Loucy (cell line): Measurements from ENCODE around the gene ERGIC3.

Experiments
- H2AFZ ChIP-seq: fragments of 200-600 bp; sonication (generic); 2 replicates; pipeline ENCODE4 v1.6.0; 2016; ENCODE audit warnings: antibody characterized with exemption, mild to moderate bottlenecking, low read length, moderate library complexity
- H3F3A ChIP-seq: fragments of 200-600 bp; 2 replicates; pipeline ENCODE4 v1.6.0; 2016; ENCODE audit warnings: antibody characterized with exemption, low read depth, mild to moderate bottlenecking
- H3K27me3 ChIP-seq: fragments of 200-600 bp; sonication (generic); 2 replicates; pipeline ENCODE4 v1.6.1; 2014; ENCODE audit warnings: low read length, mild to moderate bottlenecking; ENCODE audit not compliant: insufficient read depth, poor library complexity, severe bottlenecking
- H3K36me3 ChIP-seq: fragments of 200-600 bp; sonication (generic); 2 replicates; pipeline ENCODE4 v1.6.1; 2016; ENCODE audit warnings: low read length; ENCODE audit not compliant: insufficient read depth
- H3K4me1 ChIP-seq: fragments of 200-600 bp; sonication (generic); 2 replicates; pipeline ENCODE4 v1.5.1; 2014; ENCODE audit warnings: low read length, mild to moderate bottlenecking; ENCODE audit not compliant: insufficient read depth, poor library complexity, severe bottlenecking
- H3K4me2 ChIP-seq: fragments of 200-600 bp; sonication (generic); 2 replicates; pipeline ENCODE4 v1.6.0; 2014; ENCODE audit warnings: antibody characterized with exemption, low read length, low read depth, mild to moderate bottlenecking; ENCODE audit not compliant: poor library complexity, severe bottlenecking
- H3K4me3 ChIP-seq: fragments of 200-600 bp; sonication (generic); 2 replicates; pipeline ENCODE4 v1.5.1; 2014; ENCODE audit warnings: low read length, mild to moderate bottlenecking, mixed read lengths; ENCODE audit not compliant: poor library complexity, severe bottlenecking
- H3K79me2 ChIP-seq: fragments of 200-600 bp; sonication (generic); 2 replicates; pipeline ENCODE4 v1.6.1; 2014; ENCODE audit warnings: low read length; ENCODE audit not compliant: insufficient read depth
- H3K9ac ChIP-seq: fragments of 200-600 bp; sonication (generic); 2 replicates; pipeline ENCODE4 v1.6.0; 2014; ENCODE audit warnings: mild to moderate bottlenecking, low read depth, low read length, moderate library complexity; ENCODE audit not compliant: poor library complexity, severe bottlenecking
- H3K9me2 ChIP-seq: fragments of 200-600 bp; sonication (generic); replicated peaks from 2 replicates; pipeline ENCODE4 v1.6.1; 2016; ENCODE audit warnings: low read depth, low read length, mixed read lengths
- H3K9me3 ChIP-seq: fragments of 200-600 bp; sonication (generic); 2 replicates; pipeline ENCODE4 v1.6.1; 2014; ENCODE audit warnings: mild to moderate bottlenecking, antibody characterized with exemption, low read length, low read depth; ENCODE audit not compliant: insufficient read depth
- H4K20me1 ChIP-seq: fragments of 200-600 bp; sonication (generic); 2 replicates; pipeline ENCODE4 v1.6.0; 2014; ENCODE audit warnings: antibody characterized with exemption, low read length, mild to moderate bottlenecking; ENCODE audit not compliant: insufficient read depth, poor library complexity, severe bottlenecking
- EZH2phosphoT487 ChIP-seq: fragments of 200-600 bp; IDR thresholded peaks from 2 replicates; pipeline ENCODE4 v1.6.1; 2018; ENCODE audit warnings: antibody characterized with exemption, mild to moderate bottlenecking, moderate library complexity, borderline replicate concordance
- TF ChIP-seq, protein P1 (sequence below): fragments of 200-600 bp; sonication (generic); conservative IDR thresholded peaks from 2 replicates; pipeline ENCODE4 v1.5.1; 2014; ENCODE audit warnings: mild to moderate bottlenecking, antibody characterized with exemption, low read length

Gene ERGIC3

GRCh38 chr20:35525639-35526038 lies 16.2 kb upstream of the ERGIC3 start:
- Histone ChIP-seq H3K9me3 (no peaks in the 10 kb centered on the region), H3K36me3 (no peaks in the 10 kb centered on the region), H2AFZ (no peak overlapping the region), H3K4me3 (no peak overlapping the region), H3K27me3 (no peaks in the 10 kb centered on the region), H3K9me2 (no peaks in the 10 kb centered on the region), H3F3A (no peaks in the 10 kb centered on the region), H3K79me2 (no peaks in the 10 kb centered on the region), H4K20me1 (no peaks in the 10 kb centered on the region), H3K4me1 (no peaks in the 10 kb centered on the region), H3K4me2 (no peak overlapping the region), H3K9ac (no peak overlapping the region)
- TF ChIP-seq, protein P1, sequence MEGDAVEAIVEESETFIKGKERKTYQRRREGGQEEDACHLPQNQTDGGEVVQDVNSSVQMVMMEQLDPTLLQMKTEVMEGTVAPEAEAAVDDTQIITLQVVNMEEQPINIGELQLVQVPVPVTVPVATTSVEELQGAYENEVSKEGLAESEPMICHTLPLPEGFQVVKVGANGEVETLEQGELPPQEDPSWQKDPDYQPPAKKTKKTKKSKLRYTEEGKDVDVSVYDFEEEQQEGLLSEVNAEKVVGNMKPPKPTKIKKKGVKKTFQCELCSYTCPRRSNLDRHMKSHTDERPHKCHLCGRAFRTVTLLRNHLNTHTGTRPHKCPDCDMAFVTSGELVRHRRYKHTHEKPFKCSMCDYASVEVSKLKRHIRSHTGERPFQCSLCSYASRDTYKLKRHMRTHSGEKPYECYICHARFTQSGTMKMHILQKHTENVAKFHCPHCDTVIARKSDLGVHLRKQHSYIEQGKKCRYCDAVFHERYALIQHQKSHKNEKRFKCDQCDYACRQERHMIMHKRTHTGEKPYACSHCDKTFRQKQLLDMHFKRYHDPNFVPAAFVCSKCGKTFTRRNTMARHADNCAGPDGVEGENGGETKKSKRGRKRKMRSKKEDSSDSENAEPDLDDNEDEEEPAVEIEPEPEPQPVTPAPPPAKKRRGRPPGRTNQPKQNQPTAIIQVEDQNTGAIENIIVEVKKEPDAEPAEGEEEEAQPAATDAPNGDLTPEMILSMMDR: no peak
- TF ChIP-seq EZH2phosphoT487: no peak

- Histone ChIP-seq H3K4me3 (no peak overlapping the region), H3K4me1 (no peaks in the 10 kb centered on the region), H3K79me2 (no peaks in the 10 kb centered on the region), H3K9me2 (no peaks in the 10 kb centered on the region), H2AFZ (no peak overlapping the region), H3K27me3 (no peaks in the 10 kb centered on the region), H3K4me2 (no peak overlapping the region), H3F3A (no peaks in the 10 kb centered on the region), H3K9me3 (no peaks in the 10 kb centered on the region), H3K36me3 (no peaks in the 10 kb centered on the region), H3K9ac (no peak overlapping the region), H4K20me1 (no peaks in the 10 kb centered on the region)
- TF ChIP-seq, protein P1: no peak
- TF ChIP-seq EZH2phosphoT487: no peak
These were observed 14.6 kb upstream of the ERGIC3 start for GRCh38 chr20:35527122-35527769.

DNA sequence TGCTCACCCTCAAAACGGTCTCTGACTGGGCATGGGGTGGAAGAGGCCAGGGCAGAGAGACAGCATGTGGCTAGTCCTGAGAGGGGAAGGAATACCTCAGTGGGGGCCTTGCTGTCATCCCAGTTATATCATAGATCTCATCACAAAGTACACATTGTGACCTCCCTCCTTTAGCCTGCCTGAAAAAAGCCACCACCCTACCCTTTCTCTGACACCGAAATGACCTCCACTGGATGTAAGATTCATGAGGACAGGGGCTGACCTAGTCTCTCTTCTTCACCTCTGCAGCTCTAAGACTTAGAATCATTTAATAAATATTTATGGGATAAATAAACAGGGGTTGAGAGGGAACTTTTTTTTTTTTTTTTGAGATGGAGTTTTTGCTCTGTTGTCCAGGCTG lies 12.3 kb upstream of the ERGIC3 start, which contains the start of gene C20orf173:
Gene C20orf173 (minus strand): TSS at position 101 of the 400 bp plus-strand sequence. CDS start 279 bp downstream, outside the sequence.
- no peaks in the 10 kb centered on the region for H3K27me3 ChIP-seq
- no peak within 1 kb of the TSS for H3K4me2 ChIP-seq
- no peaks in the 10 kb centered on the region for H3K4me1 ChIP-seq
- no peaks in the 10 kb centered on the region for H3K79me2 ChIP-seq
- no peaks in the 10 kb centered on the region for H3F3A ChIP-seq
- H4K20me1 ChIP-seq: no peaks in the 10 kb centered on the region
- no peaks in the 10 kb centered on the region for H3K9me2 ChIP-seq
- TF ChIP-seq, protein P1: no peak
- TF ChIP-seq EZH2phosphoT487: no peak
- H2AFZ ChIP-seq: no peak within 1 kb of the TSS
- H3K36me3 ChIP-seq: no peaks in the 10 kb centered on the region
- H3K4me3 ChIP-seq: no peak within 1 kb of the TSS
- H3K9me3 ChIP-seq: no peaks in the 10 kb centered on the region
- no peak within 1 kb of the TSS for H3K9ac ChIP-seq
